Lung (tissue), 12 donors: ENCODE data around the gene ERCC2. TPM values are rescaled to one million over a fixed set of nuclear protein-coding genes. Genes with fewer than 3 reads are reported as not detected.

Experiments used
- ATAC-seq: fragments of 200-7000 bp; cut with Tn5 transposase; one replicate; pipeline ENCODE4 v1.9.1; 2020; ENCODE audit warnings: moderate number of reproducible peaks; ENCODE audit not compliant: insufficient read depth, low FRiP score
- DNase-seq, 3 donors: peaks; one replicate each; pipeline ENCODE4 v3.0.0-alpha.2; 2013 to 2017
- H3K27ac ChIP-seq, 2 donors: one replicate each; pipeline ENCODE4 v1.5.1; 2013; ENCODE audit warnings: mild to moderate bottlenecking in 2 of 2, moderate library complexity in 2 of 2, control low read depth in 1 of 2, inconsistent platforms in 1 of 2, low read depth in 1 of 2, low read length in 1 of 2
- H3K27me3 ChIP-seq, 3 donors: one replicate each; pipeline ENCODE4 v1.5.1; 2013; ENCODE audit warnings: low read length in 2 of 3; ENCODE audit not compliant: control insufficient read depth in 3 of 3, insufficient read depth in 3 of 3
- H3K36me3 ChIP-seq, 4 donors: one replicate each; pipeline ENCODE4 v1.5.1; 2013; ENCODE audit warnings: low read length in 4 of 4, mild to moderate bottlenecking in 1 of 4, moderate library complexity in 1 of 4; ENCODE audit not compliant: control insufficient read depth in 4 of 4, insufficient read depth in 4 of 4
- H3K4me1 ChIP-seq, 5 donors: one replicate each; pipeline ENCODE4 v1.5.1; 2013; ENCODE audit warnings: low read length in 5 of 5, mild to moderate bottlenecking in 2 of 5, moderate library complexity in 1 of 5; ENCODE audit not compliant: control insufficient read depth in 5 of 5, insufficient read depth in 5 of 5
- H3K4me3 ChIP-seq: one replicate; pipeline ENCODE4 v1.5.1; 2013; ENCODE audit warnings: mild to moderate bottlenecking, control low read depth, moderate library complexity
- H3K9ac ChIP-seq, 2 donors: one replicate each; pipeline ENCODE4 v1.5.1; 2013; ENCODE audit warnings: low read length in 2 of 2, control low read depth in 1 of 2; ENCODE audit not compliant: insufficient read depth in 1 of 2
- H3K9me3 ChIP-seq, 4 donors: one replicate each; pipeline ENCODE4 v1.5.1; 2013; ENCODE audit warnings: low read length in 3 of 4, mild to moderate bottlenecking in 1 of 4, moderate library complexity in 1 of 4; ENCODE audit not compliant: control insufficient read depth in 4 of 4, insufficient read depth in 3 of 4
- WGBS, 2 donors: extraction: QIAGEN DNeasy Blood & Tissue Kit; methylation state at CpG; one replicate each; pipeline ENCODE4 v1.1.7; 2013; 5-methylcytosine and 5-hydroxymethylcytosine counted together
- polyA plus RNA-seq, 2 donors: library from polyadenylated mRNA; stranded (reverse); fragments of 200-250 nt; gene quantifications; one replicate each; pipeline ENCODE4 v1.2.1, GENCODE V29; 2013
- total RNA-seq, 2 donors: library from RNA; depleted of rRNA in 1 of 2; stranded (reverse); fragments of >200 nt in 1 of 2; gene quantifications; one replicate each; pipeline ENCODE4 v1.2.1, GENCODE V29; 2014 to 2021
- TF ChIP-seq, protein P1 (sequence below): IDR thresholded peaks from 2 replicates; pipeline ENCODE4 v1.5.1; 2012; ENCODE audit warnings: mild to moderate bottlenecking; ENCODE audit errors: control extremely low read depth, extremely low read depth
- donor health status: control.
- donor health status: control.
- donor health status: Bipolar disorder and iron deficiency.
- donor health status: healthy.
- donor health status: DM: yes; HTN: yes; CAD: no.

Gene ERCC2
- total and polyA plus RNA-seq, 4 donors: 11.9 to 19.9 (median 16.3) TPM

- no peak overlapping the region for H3K4me3 ChIP-seq
- no peak overlapping the region for H3K9ac ChIP-seq
- H3K27ac ChIP-seq: no peak overlapping the region
- H3K4me1 ChIP-seq: peaks cover 0 to 4% (median 0%) of the 10 kb centered on the region in 5 donors
- H3K9me3 ChIP-seq: no peaks in the 10 kb centered on the region
- no peaks in the 10 kb centered on the region for H3K27me3 ChIP-seq
- ATAC-seq: no peak
- no peak for DNase-seq
- TF ChIP-seq, protein P1, sequence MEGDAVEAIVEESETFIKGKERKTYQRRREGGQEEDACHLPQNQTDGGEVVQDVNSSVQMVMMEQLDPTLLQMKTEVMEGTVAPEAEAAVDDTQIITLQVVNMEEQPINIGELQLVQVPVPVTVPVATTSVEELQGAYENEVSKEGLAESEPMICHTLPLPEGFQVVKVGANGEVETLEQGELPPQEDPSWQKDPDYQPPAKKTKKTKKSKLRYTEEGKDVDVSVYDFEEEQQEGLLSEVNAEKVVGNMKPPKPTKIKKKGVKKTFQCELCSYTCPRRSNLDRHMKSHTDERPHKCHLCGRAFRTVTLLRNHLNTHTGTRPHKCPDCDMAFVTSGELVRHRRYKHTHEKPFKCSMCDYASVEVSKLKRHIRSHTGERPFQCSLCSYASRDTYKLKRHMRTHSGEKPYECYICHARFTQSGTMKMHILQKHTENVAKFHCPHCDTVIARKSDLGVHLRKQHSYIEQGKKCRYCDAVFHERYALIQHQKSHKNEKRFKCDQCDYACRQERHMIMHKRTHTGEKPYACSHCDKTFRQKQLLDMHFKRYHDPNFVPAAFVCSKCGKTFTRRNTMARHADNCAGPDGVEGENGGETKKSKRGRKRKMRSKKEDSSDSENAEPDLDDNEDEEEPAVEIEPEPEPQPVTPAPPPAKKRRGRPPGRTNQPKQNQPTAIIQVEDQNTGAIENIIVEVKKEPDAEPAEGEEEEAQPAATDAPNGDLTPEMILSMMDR: no peak
- 89 to 93% methylated on average over 10 to 12 of the region's 12 CpGs for WGBS, 2 donors
- peaks cover 2 to 21% (median 7%) of the 10 kb centered on the region in 4 donors for H3K36me3 ChIP-seq
Observed at GRCh38 chr19:45364696-45365095, 5.7 kb downstream of the ERCC2 start.

DNA sequence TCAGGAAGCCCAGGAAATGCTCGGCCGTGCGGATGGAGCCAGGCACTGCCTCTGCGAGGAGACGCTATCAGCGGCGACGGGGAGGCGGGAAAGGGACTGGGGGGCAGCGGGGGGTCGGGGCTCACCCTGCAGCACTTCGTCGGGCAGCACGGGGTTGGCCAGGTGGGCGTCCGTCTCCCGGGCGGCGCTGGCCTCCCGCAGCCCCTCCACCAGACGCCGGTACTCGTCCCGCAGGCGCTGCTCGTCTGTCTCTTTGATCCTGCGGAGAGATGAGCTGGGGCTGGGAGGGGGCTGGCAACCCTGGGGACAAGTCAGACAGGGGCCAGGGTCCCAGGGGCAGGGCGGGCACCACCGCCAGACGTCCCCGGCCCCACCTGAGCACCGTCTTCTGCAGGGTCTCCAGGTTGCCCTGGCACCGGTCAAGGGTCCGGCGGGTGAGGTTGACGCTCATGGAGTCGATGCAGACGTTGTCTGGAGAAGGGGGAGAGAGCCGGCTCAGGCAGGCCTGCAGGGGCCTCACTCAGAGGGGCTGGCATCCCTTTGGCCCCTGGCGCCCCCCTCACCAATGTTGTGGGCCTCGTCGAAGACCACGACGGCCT is 6.4 kb downstream of the ERCC2 start:
- ATAC-seq (no peak), DNase-seq (no peak)
- peaks cover 2 to 27% (median 8%) of the 10 kb centered on the region in 4 donors for H3K36me3 ChIP-seq
- H3K9ac ChIP-seq: no peak overlapping the region
- peaks cover 0 to 1% (median 0%) of the 10 kb centered on the region in 5 donors for H3K4me1 ChIP-seq
- no peak overlapping the region for H3K27ac ChIP-seq
- WGBS, 2 donors: 94% methylated on average over 41 to 44 of the region's 44 CpGs
- no peaks in the 10 kb centered on the region for H3K27me3 ChIP-seq
- no peaks in the 10 kb centered on the region for H3K9me3 ChIP-seq
- TF ChIP-seq, protein P1: no peak
- H3K4me3 ChIP-seq: no peak overlapping the region

DNA sequence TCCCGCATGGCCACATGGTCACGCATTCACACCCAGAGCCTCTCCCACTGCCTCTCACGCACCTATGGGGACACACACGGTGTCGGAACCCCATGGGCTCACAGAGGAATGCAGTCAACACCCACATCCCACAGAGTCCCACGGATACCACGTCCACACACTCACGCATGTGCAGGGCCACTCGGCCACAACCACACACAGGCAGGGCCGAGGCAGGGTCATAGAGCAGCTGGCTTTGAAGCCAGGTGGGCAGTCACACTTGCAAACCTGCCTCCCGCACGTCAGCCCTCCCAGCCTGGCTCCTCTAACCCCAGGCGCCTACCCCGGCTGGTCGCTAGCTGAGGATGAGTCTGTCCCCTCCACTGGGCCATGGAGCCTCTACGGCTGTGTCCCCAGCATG is 8.1 kb downstream of the ERCC2 start:
- DNase-seq (no peak), ATAC-seq (no peak)
- Histone ChIP-seq H3K4me1 (no peaks in the 10 kb centered on the region), H3K36me3 (peaks cover 2 to 34% (median 8%) of the 10 kb centered on the region in 4 donors), H3K9ac (no peak overlapping the region), H3K27ac (no peak overlapping the region), H3K27me3 (no peaks in the 10 kb centered on the region), H3K4me3 (no peak overlapping the region), H3K9me3 (no peaks in the 10 kb centered on the region)
- WGBS, 2 donors: 91 to 95% methylated on average over 16 of the region's 16 CpGs
- TF ChIP-seq, protein P1: no peak

DNA sequence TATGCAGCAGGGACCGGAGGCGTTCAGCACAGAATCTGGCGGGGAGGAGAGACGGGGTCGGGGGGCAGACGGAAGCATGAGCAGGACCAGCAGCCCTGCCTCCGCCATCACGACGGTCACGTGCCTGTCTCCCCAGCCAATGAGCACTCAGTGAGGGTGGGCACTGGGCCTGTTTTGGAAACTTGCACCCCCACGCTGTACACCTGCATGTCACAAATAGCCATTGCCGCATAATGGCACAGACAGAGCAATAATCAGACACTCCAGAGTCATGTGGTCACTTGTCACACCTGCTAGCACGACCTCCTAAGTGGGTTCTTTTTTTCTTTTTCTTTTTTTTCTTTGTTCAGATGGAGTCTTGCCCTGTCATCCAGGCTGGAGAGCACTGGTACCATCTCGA is 8.8 kb downstream of the ERCC2 start:
- Histone ChIP-seq H3K27ac (no peak overlapping the region), H3K4me3 (no peak overlapping the region), H3K4me1 (no peaks in the 10 kb centered on the region), H3K9ac (no peak overlapping the region), H3K9me3 (no peaks in the 10 kb centered on the region), H3K36me3 (peaks cover 2 to 40% (median 9%) of the 10 kb centered on the region in 4 donors), H3K27me3 (no peaks in the 10 kb centered on the region)
- DNase-seq (no peak), ATAC-seq (no peak)
- TF ChIP-seq, protein P1: no peak
- 93 to 94% methylated on average over 14 of the region's 14 CpGs for WGBS, 2 donors
